Measurements from ENCODE around the gene CD2BP2.

DNA sequence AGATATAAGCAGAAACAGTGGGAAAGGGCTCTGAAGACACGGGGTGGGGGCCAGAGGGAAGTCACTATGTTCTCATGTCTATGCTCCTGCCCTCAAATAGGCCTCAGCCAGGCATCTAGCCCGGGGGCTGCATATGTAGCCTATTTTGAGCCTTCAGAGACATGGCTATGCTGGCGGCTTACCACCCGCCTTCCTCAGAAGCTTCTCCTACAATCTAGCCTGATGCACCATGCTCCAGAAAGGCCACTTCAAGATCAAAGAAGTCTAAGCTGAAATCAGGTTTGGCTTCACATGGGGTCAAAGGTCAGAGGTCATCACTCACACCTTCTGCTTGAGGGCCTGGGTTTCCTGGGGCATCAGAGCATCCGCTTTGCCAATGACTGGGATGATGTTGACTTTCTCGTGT lies 25.7 kb upstream of the CD2BP2 start:
- TF ChIP-seq, protein P1, sequence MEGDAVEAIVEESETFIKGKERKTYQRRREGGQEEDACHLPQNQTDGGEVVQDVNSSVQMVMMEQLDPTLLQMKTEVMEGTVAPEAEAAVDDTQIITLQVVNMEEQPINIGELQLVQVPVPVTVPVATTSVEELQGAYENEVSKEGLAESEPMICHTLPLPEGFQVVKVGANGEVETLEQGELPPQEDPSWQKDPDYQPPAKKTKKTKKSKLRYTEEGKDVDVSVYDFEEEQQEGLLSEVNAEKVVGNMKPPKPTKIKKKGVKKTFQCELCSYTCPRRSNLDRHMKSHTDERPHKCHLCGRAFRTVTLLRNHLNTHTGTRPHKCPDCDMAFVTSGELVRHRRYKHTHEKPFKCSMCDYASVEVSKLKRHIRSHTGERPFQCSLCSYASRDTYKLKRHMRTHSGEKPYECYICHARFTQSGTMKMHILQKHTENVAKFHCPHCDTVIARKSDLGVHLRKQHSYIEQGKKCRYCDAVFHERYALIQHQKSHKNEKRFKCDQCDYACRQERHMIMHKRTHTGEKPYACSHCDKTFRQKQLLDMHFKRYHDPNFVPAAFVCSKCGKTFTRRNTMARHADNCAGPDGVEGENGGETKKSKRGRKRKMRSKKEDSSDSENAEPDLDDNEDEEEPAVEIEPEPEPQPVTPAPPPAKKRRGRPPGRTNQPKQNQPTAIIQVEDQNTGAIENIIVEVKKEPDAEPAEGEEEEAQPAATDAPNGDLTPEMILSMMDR (IDR thresholded peaks at IDR 0.05): no peak
- no peak for TF ChIP-seq POLR2A (IDR thresholded peaks at IDR 0.05)
